Urinary bladder (tissue), 4 donors: ENCODE results near the gene POU4F1. TPM values are rescaled to one million over a fixed set of nuclear protein-coding genes. Genes with fewer than 3 reads are reported as not detected.
A peak's percentile ranks its signal among the peaks of the same experiment; 100 is the strongest.
"Not testable (repeated sequence)": the region's sequence is repeated elsewhere in the genome, so short reads cannot be mapped to it uniquely, and the experiment has no call there.

ENCODE experiments used
- DNase-seq: peaks from one replicate; pipeline ENCODE4 v3.0.0-alpha.2; 2015; ENCODE audit errors: extremely low spot score
- H3K27ac ChIP-seq: one replicate; pipeline ENCODE4 v1.5.1; 2013; ENCODE audit warnings: low read depth, mild to moderate bottlenecking, moderate library complexity
- H3K36me3 ChIP-seq: one replicate; pipeline ENCODE4 v1.6.1; 2013; ENCODE audit warnings: mild to moderate bottlenecking, moderate library complexity; ENCODE audit not compliant: insufficient read depth
- H3K4me1 ChIP-seq: one replicate; pipeline ENCODE4 v1.6.1; 2013; ENCODE audit warnings: mild to moderate bottlenecking, moderate library complexity; ENCODE audit not compliant: insufficient read depth
- H3K4me3 ChIP-seq: one replicate; pipeline ENCODE4 v1.5.1; 2013; ENCODE audit warnings: low read depth, low read length
- WGBS: extraction: QIAGEN DNeasy Blood & Tissue Kit; methylation state at CpG from one replicate; pipeline ENCODE4 v1.1.7; 2013; 5-methylcytosine and 5-hydroxymethylcytosine counted together
- polyA plus RNA-seq: library from polyadenylated mRNA; stranded (reverse); fragments of 200-250 nt; gene quantifications from one replicate; pipeline ENCODE4 v1.2.3, GENCODE V29; 2013
- total RNA-seq: library from RNA; depleted of rRNA; stranded (reverse); fragments of >200 nt; gene quantifications from one replicate; pipeline ENCODE4 v1.2.3, GENCODE V29; 2014
- donor health status: healthy with polysubstance abuse.
- donor health status: healthy.

Gene POU4F1, protein sequence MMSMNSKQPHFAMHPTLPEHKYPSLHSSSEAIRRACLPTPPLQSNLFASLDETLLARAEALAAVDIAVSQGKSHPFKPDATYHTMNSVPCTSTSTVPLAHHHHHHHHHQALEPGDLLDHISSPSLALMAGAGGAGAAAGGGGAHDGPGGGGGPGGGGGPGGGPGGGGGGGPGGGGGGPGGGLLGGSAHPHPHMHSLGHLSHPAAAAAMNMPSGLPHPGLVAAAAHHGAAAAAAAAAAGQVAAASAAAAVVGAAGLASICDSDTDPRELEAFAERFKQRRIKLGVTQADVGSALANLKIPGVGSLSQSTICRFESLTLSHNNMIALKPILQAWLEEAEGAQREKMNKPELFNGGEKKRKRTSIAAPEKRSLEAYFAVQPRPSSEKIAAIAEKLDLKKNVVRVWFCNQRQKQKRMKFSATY
- total RNA-seq (0.11 TPM), polyA plus RNA-seq (not detected)

DNA sequence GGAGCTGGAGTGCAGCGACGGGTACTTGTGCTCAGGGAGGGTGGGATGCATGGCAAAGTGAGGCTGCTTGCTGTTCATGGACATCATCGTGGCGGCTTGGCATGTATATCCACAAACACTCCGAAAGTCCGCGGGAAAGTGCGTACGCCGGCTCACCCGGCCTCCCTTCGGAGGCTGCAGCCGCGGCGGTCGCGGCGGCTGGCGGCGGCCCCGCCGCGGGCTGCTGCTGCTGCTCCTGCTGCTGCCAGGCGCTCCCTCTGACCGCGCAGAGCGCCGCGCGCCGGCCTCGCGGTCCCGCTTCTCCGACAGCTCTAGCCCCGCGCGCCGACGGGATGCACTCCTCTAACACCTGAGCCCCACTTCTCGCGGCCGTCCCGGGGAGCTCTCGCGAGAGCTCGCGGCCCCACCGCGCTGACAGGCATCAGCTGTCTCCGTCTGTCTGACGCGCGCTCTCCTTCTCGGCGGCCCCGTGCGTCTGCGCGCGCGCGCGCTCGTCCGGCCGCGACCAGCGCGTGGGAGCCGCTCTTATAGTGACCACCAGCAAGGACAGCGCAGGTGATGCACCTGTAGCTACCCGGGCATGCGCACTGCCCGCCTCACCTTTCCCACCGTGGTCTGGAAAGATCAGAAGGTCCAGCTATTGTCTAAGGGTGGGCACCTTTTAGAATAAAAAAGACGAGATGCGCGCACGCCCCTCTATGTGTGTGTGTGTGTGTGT is at the start of gene POU4F1:
TSS of gene POU4F1 (minus strand) at position 313 of the 718 bp plus-strand sequence. CDS start at position 87, 226 bp downstream.
- WGBS = 1% methylated on average over 80 of the region's 80 CpGs
- peak within 1 kb of the TSS; percentile 26 for H3K4me3 ChIP-seq
- H3K27ac ChIP-seq = no peak within 1 kb of the TSS
- H3K36me3 ChIP-seq = no peaks in the 10 kb centered on the region
- DNase-seq = no peak
- no peaks in the 10 kb centered on the region for H3K4me1 ChIP-seq

DNA sequence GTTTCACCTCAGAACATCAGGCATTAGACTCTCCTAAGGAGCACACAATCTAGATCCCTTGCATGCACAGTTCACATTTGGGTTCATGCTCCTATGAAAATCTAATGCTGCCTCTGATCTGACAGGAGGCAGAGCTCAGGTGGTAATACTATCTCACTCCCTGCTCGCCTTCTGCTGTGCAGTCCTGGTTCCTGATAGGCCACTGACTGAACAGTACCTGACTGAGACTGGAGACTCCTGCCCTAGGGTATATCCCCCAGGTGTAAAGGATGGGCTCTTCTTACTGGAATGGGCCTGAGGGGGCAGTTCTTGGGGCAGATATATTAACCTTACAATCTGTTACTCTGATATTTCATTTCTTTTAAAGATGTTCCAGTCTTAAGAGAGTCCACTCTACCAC is 49.3 kb upstream of the POU4F1 start:
- no peak overlapping the region for H3K4me3 ChIP-seq
- no peak for DNase-seq
- no peak overlapping the region for H3K27ac ChIP-seq
- WGBS = 95% methylated on average over 1 of the region's 1 CpG
- no peaks in the 10 kb centered on the region for H3K36me3 ChIP-seq
- H3K4me1 ChIP-seq = no peaks in the 10 kb centered on the region

DNA sequence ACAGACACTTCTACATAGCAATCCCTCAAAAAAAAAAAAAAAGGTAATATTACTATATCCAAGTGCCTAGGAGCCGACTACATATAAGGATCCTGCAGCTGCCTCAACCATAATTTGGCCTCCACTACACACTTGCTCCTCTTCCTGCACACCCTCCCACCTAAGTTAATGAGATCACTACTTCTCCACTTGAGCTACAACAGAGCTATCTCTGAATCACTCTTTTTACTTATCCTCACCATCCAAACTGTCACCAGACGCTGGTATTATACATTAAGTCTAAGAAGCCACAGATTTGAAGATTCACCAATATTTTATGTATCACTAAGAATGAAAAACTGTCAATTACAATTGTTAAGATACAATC is 47.3 kb upstream of the POU4F1 start:
- Histone ChIP-seq H3K4me1 (peaks cover 2% of the 10 kb centered on the region), H3K36me3 (no peaks in the 10 kb centered on the region), H3K4me3 (no peak overlapping the region), H3K27ac (no peak overlapping the region)
- WGBS = 84% methylated on average over 2 of the region's 2 CpGs
- no peak for DNase-seq

DNA sequence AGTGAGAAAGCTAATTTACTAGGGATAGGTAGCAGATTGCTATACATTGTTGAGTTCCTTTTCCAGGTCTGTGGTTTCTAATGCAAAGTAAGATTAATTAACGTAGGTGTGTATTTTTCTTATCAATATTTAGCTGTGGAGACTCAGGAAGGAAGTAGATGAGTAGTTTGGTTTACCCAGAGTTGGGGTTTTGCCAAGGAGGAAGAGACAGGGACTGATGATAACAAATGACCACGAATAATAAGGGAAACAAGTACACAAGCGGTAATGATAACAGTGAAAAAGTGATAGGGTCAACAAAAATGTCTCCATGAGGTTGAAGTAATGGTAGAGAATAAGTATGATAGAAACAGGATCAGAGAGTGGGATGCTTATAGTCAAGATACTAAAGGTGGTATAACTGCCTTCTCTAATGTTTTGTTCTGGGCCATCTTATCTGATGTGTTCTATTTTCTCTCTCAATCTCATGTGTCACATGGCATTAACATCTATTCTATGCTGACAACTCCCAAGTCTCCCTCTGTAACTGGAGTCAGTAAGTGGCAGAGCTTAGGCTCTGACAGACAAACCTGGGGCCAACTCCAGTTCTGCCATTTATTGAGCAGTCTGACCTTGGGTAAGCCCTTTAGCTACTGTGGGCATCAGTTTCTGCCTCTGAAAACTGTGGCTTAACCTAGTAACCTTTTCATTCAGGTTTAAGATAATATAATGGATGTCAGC is 46.8 kb upstream of the POU4F1 start:
- Histone ChIP-seq H3K4me3 (no peak overlapping the region), H3K4me1 (peaks cover 2% of the 10 kb centered on the region), H3K36me3 (no peaks in the 10 kb centered on the region), H3K27ac (no peak overlapping the region)
- no peak for DNase-seq
- 46% methylated on average over 3 of the region's 3 CpGs for WGBS

DNA sequence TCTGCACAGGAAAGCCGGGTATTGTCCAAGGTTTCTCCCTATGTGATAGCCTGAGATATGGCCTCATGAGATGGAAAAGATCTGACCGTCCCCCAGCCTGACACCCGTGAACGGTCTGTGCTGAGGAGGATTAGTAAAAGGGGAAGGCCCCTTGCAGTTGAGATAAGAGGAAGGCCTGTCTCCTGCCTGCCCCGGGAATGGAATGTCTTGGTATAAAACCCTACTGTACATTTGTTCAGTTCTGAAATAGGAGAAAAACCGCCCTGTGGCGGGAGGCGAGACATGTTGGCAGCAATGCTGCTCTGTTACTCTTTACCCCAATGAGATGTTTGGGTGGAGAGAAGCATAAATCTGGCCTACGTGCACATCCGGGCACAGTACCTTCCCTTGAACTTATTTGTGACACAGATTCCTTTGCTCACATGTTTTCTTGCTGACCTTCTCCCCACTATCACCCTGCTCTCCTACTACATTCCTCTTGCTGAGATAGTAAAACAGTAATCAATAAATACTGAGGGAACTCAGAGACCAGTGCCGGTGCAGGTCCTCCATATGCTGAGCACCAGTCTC is 43.8 kb upstream of the POU4F1 start:
- not testable (repeated sequence) for H3K4me1 ChIP-seq, DNase-seq, H3K36me3 ChIP-seq, H3K4me3 ChIP-seq, H3K27ac ChIP-seq
- WGBS = 39% methylated on average over 11 of the region's 11 CpGs

DNA sequence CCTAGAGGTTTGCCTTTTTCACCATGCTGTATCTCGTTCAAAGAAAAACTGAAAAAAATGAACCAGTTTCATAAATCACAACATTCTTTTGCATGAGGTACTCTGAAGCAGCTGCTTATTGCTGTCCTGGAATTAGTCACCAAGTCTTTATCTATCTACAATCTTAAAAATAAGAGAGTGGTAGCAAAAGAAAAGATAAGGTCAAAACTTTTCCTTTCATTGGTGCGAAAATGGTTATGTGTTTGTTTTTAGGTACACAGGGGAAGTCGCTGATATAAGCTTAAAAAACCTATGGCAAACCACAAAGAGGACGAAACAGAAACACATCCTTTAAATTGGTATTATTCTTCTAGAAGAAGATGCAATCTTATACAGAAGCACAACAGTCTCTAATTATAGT is 34.9 kb upstream of the POU4F1 start:
- 80% methylated on average over 4 of the region's 4 CpGs for WGBS
- DNase-seq = no peak
- Histone ChIP-seq H3K4me1 (no peaks in the 10 kb centered on the region), H3K27ac (no peak overlapping the region), H3K36me3 (peaks cover 5% of the 10 kb centered on the region), H3K4me3 (no peak overlapping the region)

DNA sequence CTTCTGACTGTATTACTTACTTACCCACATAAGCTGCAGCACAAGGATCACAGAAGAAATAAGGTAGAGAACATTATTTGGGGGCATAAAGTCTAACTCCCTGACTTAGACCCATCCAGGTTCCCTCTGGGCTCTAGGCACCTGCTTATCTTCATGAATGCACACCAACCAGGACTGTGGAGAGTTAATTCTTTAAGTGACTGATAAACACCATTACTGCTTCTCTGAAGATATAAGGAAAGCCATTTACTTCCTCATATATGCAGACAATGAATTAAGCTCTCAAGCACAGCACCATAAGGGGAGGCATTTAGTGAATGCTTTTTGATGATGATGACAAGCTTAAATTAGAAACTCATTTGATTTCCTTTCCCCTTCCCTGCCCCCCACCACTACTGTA is 33.1 kb upstream of the POU4F1 start:
- DNase-seq = no peak
- H3K36me3 ChIP-seq = peaks cover 5% of the 10 kb centered on the region

DNA sequence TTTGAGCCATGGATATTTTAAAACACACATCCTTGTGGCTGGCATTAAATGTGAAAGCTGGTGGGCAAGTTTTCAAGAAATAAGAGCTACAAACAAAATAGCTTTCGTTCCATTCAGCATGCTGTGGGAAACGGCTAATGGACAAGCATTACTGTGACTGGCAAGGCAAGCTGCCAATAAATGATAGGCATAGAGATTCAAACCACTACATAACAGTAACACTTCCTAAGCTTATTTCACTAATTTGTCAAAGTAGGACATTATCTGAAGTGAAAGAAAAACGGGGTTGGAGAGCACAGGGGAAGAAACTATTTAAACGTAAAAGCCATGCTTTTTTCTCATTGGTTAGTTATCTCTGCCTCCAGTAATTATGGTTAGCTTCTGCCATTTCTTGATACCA is 29.6 kb upstream of the POU4F1 start:
- Histone ChIP-seq H3K36me3 (peaks cover 6% of the 10 kb centered on the region), H3K4me1 (no peaks in the 10 kb centered on the region), H3K4me3 (no peak overlapping the region), H3K27ac (no peak overlapping the region)
- no peak for DNase-seq
- WGBS = 86% methylated on average over 4 of the region's 4 CpGs

More for the DNA sequence above, 33.1 kb upstream of the POU4F1 start:
- H3K4me3 ChIP-seq = no peak overlapping the region
- no peak overlapping the region for H3K27ac ChIP-seq
- no peaks in the 10 kb centered on the region for H3K4me1 ChIP-seq

DNA sequence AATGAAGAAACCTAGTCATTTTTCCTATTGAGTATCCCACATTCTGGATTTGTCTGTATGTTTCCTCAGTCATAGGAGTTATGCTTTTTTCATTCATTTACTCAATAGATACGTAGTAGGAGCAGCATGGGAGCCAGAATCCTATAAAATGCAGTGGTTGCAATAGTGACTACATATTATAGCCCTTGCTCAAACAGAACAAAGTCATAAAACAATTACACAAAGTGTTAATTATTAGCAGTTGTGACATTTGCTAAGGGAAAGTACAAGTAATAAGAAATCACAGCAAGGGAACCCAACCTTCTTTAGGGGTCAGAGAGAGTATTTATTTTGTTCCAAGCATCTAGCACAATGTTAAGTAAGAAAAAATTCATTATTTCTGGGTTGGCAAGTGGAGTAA is 27.7 kb upstream of the POU4F1 start:
- H3K4me3 ChIP-seq = no peak overlapping the region
- peaks cover 5% of the 10 kb centered on the region for H3K36me3 ChIP-seq
- WGBS = 96% methylated on average over 1 of the region's 1 CpG
- no peak for DNase-seq
- no peaks in the 10 kb centered on the region for H3K4me1 ChIP-seq
- H3K27ac ChIP-seq = no peak overlapping the region

DNA sequence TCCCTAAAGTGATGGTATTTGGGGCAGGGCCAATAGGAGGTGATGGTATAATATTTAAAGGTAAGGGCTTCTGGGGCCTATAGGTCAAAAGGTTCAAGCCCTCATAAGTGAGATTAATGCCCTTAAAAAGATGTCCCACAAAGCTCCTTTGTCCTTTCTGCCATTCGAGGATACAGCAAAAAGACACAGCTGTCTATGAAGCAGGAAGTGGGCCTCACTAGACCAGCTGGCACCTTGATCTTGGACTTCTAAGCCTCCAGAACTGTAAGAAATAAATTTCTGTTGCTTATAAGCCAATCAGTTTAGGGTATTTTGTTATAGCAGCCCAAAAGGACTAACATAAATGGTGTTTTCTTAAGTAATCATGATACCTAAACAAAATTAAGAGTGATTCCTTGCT is 27.2 kb upstream of the POU4F1 start:
- H3K4me3 ChIP-seq = no peak overlapping the region
- no peak for DNase-seq
- 84% methylated on average over 1 of the region's 1 CpG for WGBS
- H3K4me1 ChIP-seq = no peaks in the 10 kb centered on the region
- peaks cover 5% of the 10 kb centered on the region for H3K36me3 ChIP-seq
- no peak overlapping the region for H3K27ac ChIP-seq

DNA sequence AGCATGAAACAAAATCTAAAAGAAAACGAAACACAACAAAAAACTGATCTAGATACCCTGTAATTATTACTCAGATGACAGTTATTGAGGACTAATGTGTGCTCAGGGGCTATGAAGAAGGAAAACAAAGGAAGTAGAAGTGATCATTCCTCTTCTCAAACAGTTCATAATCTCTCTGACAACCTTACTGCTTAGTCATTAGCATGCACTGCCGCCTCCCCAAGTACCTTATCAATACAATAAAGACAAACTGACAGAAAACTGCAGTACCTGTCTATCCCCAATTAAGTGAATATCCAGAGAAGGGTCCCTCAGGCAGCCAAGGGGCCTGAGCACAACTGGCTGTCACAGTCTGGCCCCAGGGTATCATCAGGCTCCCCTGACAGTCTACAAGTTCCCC is 22.0 kb upstream of the POU4F1 start:
- H3K36me3 ChIP-seq = peaks cover 7% of the 10 kb centered on the region
- WGBS = 95% methylated on average over 2 of the region's 2 CpGs

DNA sequence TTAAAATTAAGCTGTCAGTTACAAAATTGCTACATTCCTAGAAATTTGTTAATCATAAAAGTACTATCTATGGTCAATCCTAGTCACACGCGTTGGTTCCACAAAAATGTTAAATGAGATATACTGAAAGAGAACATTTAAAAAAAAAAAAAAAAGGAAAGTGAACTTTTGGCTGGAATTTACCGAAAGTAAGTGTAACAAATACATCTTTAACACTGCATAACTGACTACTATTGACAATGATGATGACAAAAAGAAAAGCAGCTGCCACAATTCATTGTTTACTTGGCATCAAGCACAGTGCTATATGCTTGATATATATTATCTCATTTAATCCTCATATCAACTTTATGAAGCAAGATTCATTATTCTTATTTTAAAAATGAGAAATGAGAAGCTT is 19.8 kb upstream of the POU4F1 start:
- H3K36me3 ChIP-seq = peaks cover 7% of the 10 kb centered on the region
- no peak overlapping the region for H3K27ac ChIP-seq
- DNase-seq = no peak
- 97% methylated on average over 3 of the region's 3 CpGs for WGBS
- no peaks in the 10 kb centered on the region for H3K4me1 ChIP-seq
- no peak overlapping the region for H3K4me3 ChIP-seq

More for the DNA sequence above, 22.0 kb upstream of the POU4F1 start:
- no peaks in the 10 kb centered on the region for H3K4me1 ChIP-seq
- no peak overlapping the region for H3K27ac ChIP-seq
- DNase-seq = no peak
- no peak overlapping the region for H3K4me3 ChIP-seq

DNA sequence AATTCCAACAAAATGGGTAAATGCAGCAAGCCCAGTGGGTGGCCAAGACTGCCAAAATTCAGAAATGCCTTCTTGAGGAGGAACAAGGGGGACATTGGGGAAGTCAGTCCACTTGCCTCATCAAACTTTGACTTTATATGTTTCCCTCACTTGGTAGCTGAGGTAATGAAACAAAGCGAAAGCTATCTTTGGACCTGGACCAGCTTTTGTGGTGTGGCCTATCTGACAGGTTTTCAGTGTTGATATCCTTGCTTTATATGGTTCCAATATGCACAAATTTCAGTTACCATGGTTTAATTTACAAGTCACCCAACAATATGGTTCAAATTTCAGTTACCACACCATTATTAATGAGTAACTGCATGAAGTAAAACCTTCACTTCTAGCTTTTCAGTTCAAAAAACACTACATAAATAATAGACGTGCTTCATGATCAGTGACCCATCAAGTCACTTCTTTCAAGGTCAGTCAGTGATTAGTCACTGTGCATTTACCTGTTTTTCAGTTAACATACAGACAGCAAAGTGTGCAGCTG is 17.7 kb upstream of the POU4F1 start:
- H3K27ac ChIP-seq = no peak overlapping the region
- H3K36me3 ChIP-seq = peaks cover 5% of the 10 kb centered on the region
- WGBS = 95% methylated on average over 2 of the region's 2 CpGs
- no peak for DNase-seq
- no peak overlapping the region for H3K4me3 ChIP-seq
- H3K4me1 ChIP-seq = no peaks in the 10 kb centered on the region
